Ascending aorta (tissue), 2 donors: Measurements from ENCODE around the gene CKS1B. TPM values are rescaled to one million over a fixed set of nuclear protein-coding genes. Genes with fewer than 3 reads are reported as not detected.

ENCODE experiments used
- DNase-seq, 2 donors: peaks; one replicate each; pipeline ENCODE4 v3.0.0-alpha.2; 2019; ENCODE audit warnings: low spot score in 2 of 2
- H3K27ac ChIP-seq, 2 donors: fragments of 200-600 bp; sonication (generic); one replicate each; pipeline ENCODE4 v1.5.1; 2016 to 2017; ENCODE audit warnings: mild to moderate bottlenecking in 1 of 2
- H3K27me3 ChIP-seq: fragments of 200-600 bp; sonication (generic); one replicate; pipeline ENCODE4 v1.5.1; 2017
- H3K36me3 ChIP-seq, 2 donors: fragments of 200-600 bp; sonication (generic); one replicate each; pipeline ENCODE4 v1.5.1; 2016
- H3K4me1 ChIP-seq, 2 donors: fragments of 200-600 bp; sonication (generic); one replicate each; pipeline ENCODE4 v1.5.1; 2016 to 2017; ENCODE audit warnings: mild to moderate bottlenecking in 1 of 2
- H3K4me3 ChIP-seq, 2 donors: fragments of 200-600 bp; sonication (generic); one replicate each; pipeline ENCODE4 v1.5.1; 2016 to 2017; ENCODE audit warnings: mild to moderate bottlenecking in 1 of 2
- H3K9me3 ChIP-seq, 2 donors: fragments of 200-600 bp; sonication (generic); one replicate each; pipeline ENCODE4 v1.5.1; 2016
- intact Hi-C: fragments of 100-400 bp; cut with DNase I; formaldehyde crosslinking; loops from one replicate; pipeline ENCODE4 v1.15.1; 2023
- total RNA-seq: library from RNA; depleted of rRNA; stranded (reverse); fragments of >200 nt; gene quantifications from one replicate; pipeline ENCODE4 v1.1.0, GENCODE V29; 2016
- TF ChIP-seq, protein P1 (sequence below), 3 experiments: fragments of 200-600 bp in 2 of 3; fragments of 450-650 bp in 1 of 3; sonication (generic) in 2 of 3; IDR thresholded peaks; one replicate each; pipeline ENCODE4 v1.5.1; 2016 to 2019; ENCODE audit warnings: antibody characterized with exemption in 3 of 3, mild to moderate bottlenecking in 1 of 3, moderate library complexity in 1 of 3

The CKS1B gene
- total RNA-seq, 1 donor from 2014 or later = 40.4 TPM

DNA sequence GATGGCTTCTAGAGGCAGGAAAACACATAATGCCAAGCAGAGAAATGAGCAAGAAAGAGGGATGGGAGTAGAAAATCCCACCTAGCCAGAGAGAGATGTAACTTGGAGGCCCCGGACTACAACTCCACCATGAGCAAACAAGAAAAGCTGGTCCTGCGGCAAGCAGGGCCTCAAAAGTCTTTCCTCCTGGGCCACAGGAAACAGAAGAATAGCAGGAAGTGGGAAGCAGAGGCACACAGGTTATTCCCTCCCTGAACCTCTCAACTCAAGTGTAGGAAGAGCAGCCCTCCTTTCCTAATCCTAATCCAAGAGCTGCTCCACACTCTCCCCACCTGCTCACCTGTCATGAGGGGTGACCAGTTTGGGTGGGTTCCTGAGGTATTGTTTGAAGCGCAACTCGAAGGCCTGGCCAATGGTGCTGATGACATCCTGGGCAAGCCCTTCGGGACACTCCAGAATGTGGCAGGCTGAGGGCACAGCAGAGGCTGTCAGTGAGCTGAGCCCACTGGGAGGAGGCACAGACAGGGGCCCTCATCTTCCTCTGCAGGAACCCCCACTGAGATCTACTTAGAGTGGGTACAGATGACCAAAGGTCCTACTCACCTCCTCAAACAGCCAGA lies 7.0 kb upstream of the CKS1B start:
- no peaks in the 10 kb centered on the region for H3K9me3 ChIP-seq
- peak overlapping the region; percentile 95 to 99 for H3K27ac ChIP-seq
- H3K4me3 ChIP-seq = no peak overlapping the region
- TF ChIP-seq, protein P1, sequence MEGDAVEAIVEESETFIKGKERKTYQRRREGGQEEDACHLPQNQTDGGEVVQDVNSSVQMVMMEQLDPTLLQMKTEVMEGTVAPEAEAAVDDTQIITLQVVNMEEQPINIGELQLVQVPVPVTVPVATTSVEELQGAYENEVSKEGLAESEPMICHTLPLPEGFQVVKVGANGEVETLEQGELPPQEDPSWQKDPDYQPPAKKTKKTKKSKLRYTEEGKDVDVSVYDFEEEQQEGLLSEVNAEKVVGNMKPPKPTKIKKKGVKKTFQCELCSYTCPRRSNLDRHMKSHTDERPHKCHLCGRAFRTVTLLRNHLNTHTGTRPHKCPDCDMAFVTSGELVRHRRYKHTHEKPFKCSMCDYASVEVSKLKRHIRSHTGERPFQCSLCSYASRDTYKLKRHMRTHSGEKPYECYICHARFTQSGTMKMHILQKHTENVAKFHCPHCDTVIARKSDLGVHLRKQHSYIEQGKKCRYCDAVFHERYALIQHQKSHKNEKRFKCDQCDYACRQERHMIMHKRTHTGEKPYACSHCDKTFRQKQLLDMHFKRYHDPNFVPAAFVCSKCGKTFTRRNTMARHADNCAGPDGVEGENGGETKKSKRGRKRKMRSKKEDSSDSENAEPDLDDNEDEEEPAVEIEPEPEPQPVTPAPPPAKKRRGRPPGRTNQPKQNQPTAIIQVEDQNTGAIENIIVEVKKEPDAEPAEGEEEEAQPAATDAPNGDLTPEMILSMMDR (IDR thresholded peaks at IDR 0.05) = no peak
- intact Hi-C loops = no loop called here
- peaks cover 42 to 62% of the 10 kb centered on the region in 2 donors for H3K36me3 ChIP-seq
- no peaks in the 10 kb centered on the region for H3K27me3 ChIP-seq
- peaks cover 19 to 35% of the 10 kb centered on the region in 2 donors for H3K4me1 ChIP-seq
- no peak for DNase-seq

DNA sequence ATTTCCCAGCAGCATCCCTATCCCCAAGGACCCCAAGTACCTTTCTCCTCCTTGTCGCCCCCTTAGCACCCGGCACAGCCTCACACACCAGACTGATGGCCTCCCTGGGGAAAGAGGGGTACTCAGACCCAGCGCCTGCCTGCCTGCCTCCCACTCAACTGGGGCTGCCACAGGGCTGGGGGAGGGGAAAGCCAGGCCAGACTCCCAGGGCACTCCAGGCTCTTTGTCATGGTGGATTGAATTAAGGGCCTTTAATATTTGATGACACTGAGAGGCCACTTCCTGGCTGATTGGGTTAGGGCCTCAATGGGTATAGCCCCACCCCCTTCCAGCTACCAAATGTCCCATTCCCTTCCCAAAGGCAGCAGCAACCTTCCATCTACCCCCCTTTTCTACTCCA lies 5.8 kb upstream of the CKS1B start:
- peak overlapping the region; percentile 95 to 99 for H3K27ac ChIP-seq
- no peak for DNase-seq
- no peak overlapping the region for H3K4me3 ChIP-seq
- H3K27me3 ChIP-seq = no peaks in the 10 kb centered on the region
- peaks cover 38 to 51% of the 10 kb centered on the region in 2 donors for H3K36me3 ChIP-seq
- TF ChIP-seq, protein P1 (IDR thresholded peaks at IDR 0.05) = no peak
- H3K9me3 ChIP-seq = no peaks in the 10 kb centered on the region
- peaks cover 22 to 35% of the 10 kb centered on the region in 2 donors for H3K4me1 ChIP-seq
- intact Hi-C loops = no loop called here

DNA sequence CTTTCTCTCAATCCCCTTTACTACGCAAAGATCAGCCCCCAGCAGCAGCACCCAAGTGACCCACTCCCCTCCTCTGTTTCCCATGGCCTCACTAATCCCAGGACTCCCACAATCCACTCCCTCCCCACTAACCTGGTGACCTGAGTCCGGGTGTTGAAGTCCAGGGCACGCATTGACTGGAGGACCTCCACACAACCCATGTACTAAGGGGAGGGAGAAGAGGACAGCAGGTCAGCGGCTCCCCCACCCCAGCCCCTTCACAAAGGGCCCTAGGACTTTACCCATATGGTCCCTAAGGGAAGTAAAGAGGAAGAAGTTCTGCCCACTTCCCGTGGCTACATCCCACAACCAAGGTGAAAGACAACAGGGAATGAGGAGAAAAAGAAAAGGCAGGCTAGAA lies 5.2 kb upstream of the CKS1B start:
- H3K4me3 ChIP-seq = peak overlapping the region; percentile 61 to 82

DNA sequence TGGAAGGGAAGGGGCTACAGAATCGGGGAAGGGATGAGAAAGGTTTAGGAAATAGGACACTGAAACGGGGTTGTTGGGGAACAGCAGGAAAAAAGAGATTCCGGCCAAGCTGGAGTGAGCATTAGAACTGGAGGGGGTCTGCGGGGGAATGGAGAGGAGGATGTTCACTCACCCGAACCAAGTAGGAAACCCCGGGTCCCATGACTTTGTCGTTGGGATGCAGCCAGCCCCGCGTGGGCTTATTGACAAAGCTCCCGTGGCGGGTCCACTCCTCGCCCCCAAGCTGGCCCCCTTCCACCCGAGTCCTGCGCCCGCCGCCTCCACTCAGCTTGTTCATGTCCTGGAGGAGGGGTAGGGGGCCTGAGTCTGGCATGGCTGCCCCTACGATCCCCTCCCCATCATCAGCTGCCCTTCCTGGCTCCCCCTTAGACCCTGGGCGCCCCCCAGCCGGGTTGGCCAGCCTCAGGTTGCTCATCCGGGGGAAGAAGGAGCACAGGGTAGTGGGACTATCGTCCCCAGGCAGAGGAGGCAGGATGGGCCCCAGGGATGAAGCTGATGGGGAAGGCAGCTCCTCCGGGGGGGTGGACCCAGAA lies 4.5 kb upstream of the CKS1B start:
- DNase-seq = no peak
- H3K4me3 ChIP-seq = peak overlapping the region; percentile 61 to 82
- peaks cover 30 to 39% of the 10 kb centered on the region in 2 donors for H3K36me3 ChIP-seq
- no peaks in the 10 kb centered on the region for H3K27me3 ChIP-seq
- peak overlapping the region; percentile 95 to 99 for H3K27ac ChIP-seq
- H3K9me3 ChIP-seq = no peaks in the 10 kb centered on the region
- TF ChIP-seq, protein P1 (IDR thresholded peaks at IDR 0.05) = no peak
- intact Hi-C loops = loop anchor here (1.0 to 2.0 kb wide), 2 partner anchors 8 to 13 kb away; partner anchors contain the start of gene PBXIP1
- H3K4me1 ChIP-seq = peaks cover 22 to 35% of the 10 kb centered on the region in 2 donors

More for the DNA sequence above, 5.2 kb upstream of the CKS1B start:
- H3K9me3 ChIP-seq = no peaks in the 10 kb centered on the region
- no peak for DNase-seq
- intact Hi-C loops = no loop called here
- H3K27ac ChIP-seq = peak overlapping the region; percentile 95 to 99
- no peaks in the 10 kb centered on the region for H3K27me3 ChIP-seq
- H3K4me1 ChIP-seq = peaks cover 22 to 35% of the 10 kb centered on the region in 2 donors
- peaks cover 33 to 46% of the 10 kb centered on the region in 2 donors for H3K36me3 ChIP-seq
- TF ChIP-seq, protein P1 (IDR thresholded peaks at IDR 0.05) = no peak

DNA sequence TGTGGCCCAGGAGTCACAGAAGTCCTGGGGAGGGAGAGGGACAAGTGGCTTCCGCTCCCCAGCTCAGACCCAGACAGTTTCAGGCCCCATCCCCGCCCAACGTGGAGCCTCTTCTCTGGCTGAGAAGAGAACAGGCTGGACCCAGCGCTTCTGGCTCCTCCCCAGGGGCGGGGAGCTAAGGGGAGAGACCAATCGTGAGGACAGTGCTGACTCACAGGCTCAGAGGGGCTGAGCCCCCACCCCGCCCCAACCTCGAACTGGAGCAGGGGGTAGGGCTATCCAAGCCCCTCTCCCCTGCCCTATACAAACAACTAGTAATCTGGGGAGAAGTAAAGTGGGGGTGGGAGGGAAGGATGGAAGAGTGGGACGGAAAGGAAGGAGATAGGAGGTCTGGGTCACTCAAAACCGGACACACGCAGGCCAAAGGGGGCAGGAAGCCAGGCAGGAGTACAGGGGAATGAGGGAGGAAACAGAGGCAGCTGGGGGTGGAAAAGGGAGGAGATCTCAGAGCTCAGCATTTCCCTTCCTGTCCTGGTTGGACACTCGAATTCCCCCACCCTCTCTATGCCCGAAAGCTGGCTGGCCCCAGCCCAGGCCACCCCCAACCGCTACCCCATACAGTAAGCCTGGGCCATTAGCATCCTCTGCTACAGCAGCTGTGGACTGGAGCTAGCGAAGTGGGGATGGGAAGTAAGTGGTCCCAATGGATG lies 3.7 kb upstream of the CKS1B start, which contains the start of gene SHC1:
TSS of gene SHC1 (minus strand) at position 117 of the 710 bp plus-strand sequence. CDS start 221 bp downstream, outside the sequence.
- TF ChIP-seq, protein P1 (IDR thresholded peaks at IDR 0.05) = no peak
- Histone ChIP-seq H3K4me1 (peaks cover 22 to 35% of the 10 kb centered on the region in 2 donors), H3K27me3 (no peaks in the 10 kb centered on the region), H3K9me3 (no peaks in the 10 kb centered on the region), H3K4me3 (peak within 1 kb of the TSS; percentile 61 to 82), H3K36me3 (peaks cover 23 to 30% of the 10 kb centered on the region in 2 donors), H3K27ac (peak within 1 kb of the TSS; percentile 95 to 99)
- DNase-seq = peak; percentile 80 to 97
- intact Hi-C loops = loop anchor here (1.0 to 2.0 kb wide), 2 partner anchors 8 to 14 kb away; partner anchors contain the start of gene PBXIP1
